ENCODE data around the gene ZNF484.

DNA sequence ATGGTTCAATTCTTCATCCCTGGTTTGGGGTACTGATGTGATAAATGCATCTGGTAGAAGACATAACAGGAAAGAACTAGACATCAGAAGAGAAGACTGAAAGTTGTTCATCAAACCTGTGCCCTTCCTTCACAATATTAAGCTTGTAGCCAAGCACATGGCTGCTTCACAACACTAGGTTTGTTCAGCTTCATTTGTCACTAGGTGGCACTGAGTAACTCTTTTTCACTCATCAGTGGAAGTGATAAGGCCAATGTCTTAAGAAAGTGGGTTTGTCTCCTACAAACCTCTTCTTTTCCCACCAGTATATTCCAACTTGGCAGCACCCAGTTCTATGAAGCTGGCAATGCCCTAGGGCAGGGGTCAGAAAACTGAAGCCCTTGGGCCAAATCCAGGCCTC is 26.9 kb downstream of the ZNF484 start:
- TF ChIP-seq, protein P1, sequence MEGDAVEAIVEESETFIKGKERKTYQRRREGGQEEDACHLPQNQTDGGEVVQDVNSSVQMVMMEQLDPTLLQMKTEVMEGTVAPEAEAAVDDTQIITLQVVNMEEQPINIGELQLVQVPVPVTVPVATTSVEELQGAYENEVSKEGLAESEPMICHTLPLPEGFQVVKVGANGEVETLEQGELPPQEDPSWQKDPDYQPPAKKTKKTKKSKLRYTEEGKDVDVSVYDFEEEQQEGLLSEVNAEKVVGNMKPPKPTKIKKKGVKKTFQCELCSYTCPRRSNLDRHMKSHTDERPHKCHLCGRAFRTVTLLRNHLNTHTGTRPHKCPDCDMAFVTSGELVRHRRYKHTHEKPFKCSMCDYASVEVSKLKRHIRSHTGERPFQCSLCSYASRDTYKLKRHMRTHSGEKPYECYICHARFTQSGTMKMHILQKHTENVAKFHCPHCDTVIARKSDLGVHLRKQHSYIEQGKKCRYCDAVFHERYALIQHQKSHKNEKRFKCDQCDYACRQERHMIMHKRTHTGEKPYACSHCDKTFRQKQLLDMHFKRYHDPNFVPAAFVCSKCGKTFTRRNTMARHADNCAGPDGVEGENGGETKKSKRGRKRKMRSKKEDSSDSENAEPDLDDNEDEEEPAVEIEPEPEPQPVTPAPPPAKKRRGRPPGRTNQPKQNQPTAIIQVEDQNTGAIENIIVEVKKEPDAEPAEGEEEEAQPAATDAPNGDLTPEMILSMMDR (IDR thresholded peaks at IDR 0.05; ENCODE audit: poor library complexity, severe bottlenecking): no peak
- TF ChIP-seq, protein P2, sequence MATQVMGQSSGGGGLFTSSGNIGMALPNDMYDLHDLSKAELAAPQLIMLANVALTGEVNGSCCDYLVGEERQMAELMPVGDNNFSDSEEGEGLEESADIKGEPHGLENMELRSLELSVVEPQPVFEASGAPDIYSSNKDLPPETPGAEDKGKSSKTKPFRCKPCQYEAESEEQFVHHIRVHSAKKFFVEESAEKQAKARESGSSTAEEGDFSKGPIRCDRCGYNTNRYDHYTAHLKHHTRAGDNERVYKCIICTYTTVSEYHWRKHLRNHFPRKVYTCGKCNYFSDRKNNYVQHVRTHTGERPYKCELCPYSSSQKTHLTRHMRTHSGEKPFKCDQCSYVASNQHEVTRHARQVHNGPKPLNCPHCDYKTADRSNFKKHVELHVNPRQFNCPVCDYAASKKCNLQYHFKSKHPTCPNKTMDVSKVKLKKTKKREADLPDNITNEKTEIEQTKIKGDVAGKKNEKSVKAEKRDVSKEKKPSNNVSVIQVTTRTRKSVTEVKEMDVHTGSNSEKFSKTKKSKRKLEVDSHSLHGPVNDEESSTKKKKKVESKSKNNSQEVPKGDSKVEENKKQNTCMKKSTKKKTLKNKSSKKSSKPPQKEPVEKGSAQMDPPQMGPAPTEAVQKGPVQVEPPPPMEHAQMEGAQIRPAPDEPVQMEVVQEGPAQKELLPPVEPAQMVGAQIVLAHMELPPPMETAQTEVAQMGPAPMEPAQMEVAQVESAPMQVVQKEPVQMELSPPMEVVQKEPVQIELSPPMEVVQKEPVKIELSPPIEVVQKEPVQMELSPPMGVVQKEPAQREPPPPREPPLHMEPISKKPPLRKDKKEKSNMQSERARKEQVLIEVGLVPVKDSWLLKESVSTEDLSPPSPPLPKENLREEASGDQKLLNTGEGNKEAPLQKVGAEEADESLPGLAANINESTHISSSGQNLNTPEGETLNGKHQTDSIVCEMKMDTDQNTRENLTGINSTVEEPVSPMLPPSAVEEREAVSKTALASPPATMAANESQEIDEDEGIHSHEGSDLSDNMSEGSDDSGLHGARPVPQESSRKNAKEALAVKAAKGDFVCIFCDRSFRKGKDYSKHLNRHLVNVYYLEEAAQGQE (IDR thresholded peaks at IDR 0.05; ENCODE audit: borderline replicate concordance): no peak
- TF ChIP-seq MXI1 (conservative IDR thresholded peaks at IDR 0.05; ENCODE audit: poor library complexity, severe bottlenecking): no peak
- TF ChIP-seq EZH2 (IDR thresholded peaks at IDR 0.05; ENCODE audit: borderline replicate concordance, insufficient read depth, low read length, poor library complexity, severe bottlenecking): no peak
